IPS DF 4.7 (cell line): ENCODE data around the gene MAFF.
"Not testable (repeated sequence)": the region's sequence is repeated elsewhere in the genome, so short reads cannot be mapped to it uniquely, and the experiment has no call there.

Experiments used
- DNase-seq: peaks from one replicate; pipeline ENCODE4 v3.0.0-alpha.2; 2013; ENCODE audit warnings: low spot score; ENCODE audit errors: extremely low read depth

The MAFF gene

GRCh38 chr22:38177571-38177925, 24.2 kb upstream of the MAFF start:
- not testable (repeated sequence) for DNase-seq

- DNase-seq: no peak
These were observed 23.7 kb upstream of the MAFF start for GRCh38 chr22:38177926-38178604.

- not testable (repeated sequence) for DNase-seq
These were observed 23.2 kb upstream of the MAFF start for GRCh38 chr22:38178605-38178937.

- DNase-seq: no peak
These were observed 20.8 kb upstream of the MAFF start for GRCh38 chr22:38180841-38181452.

GRCh38 chr22:38181453-38182200, 20.2 kb upstream of the MAFF start, which contains the start of gene PLA2G6:
PLA2G6 (minus strand) TSS chr22:38181830; CDS start chr22:38169426, 12,404 bp downstream.
- peak; percentile 80 for DNase-seq

- DNase-seq: no peak
These were observed 17.0 kb upstream of the MAFF start for GRCh38 chr22:38184788-38185187.

GRCh38 chr22:38186429-38186828, 15.4 kb upstream of the MAFF start:
- DNase-seq: no peak

- no peak for DNase-seq
These were observed 14.2 kb upstream of the MAFF start for GRCh38 chr22:38187413-38188212.

- no peak for DNase-seq
These were observed 12.7 kb upstream of the MAFF start for GRCh38 chr22:38189104-38189503.

GRCh38 chr22:38190581-38190980, 11.2 kb upstream of the MAFF start:
- DNase-seq: no peak

- DNase-seq: no peak
These were observed 10.7 kb upstream of the MAFF start for GRCh38 chr22:38191055-38191454.

- no peak for DNase-seq
These were observed 9.9 kb upstream of the MAFF start for GRCh38 chr22:38191731-38192474.

GRCh38 chr22:38192475-38192863, 9.3 kb upstream of the MAFF start:
- no peak for DNase-seq

- DNase-seq: no peak
These were observed 8.2 kb upstream of the MAFF start for GRCh38 chr22:38193580-38193979.

- DNase-seq: no peak
These were observed 4.9 kb upstream of the MAFF start for GRCh38 chr22:38196791-38197419.

GRCh38 chr22:38199826-38200559, 1.8 kb upstream of the MAFF start:
- no peak for DNase-seq

GRCh38 chr22:38201371-38201710, 453 bp upstream of the MAFF start:
- DNase-seq: no peak

GRCh38 chr22:38202437-38203089, 769 bp downstream of the MAFF start:
- DNase-seq: no peak

GRCh38 chr22:38203090-38203810, 1.5 kb downstream of the MAFF start:
- no peak for DNase-seq
